AG09309 (cell line): ENCODE measurements around the gene LRMDA.

Source experiments
- DNase-seq: peaks from one replicate; pipeline ENCODE4 v3.0.0-alpha.2; 2010; ENCODE audit warnings: low read depth
- H3K4me3 ChIP-seq: 2 replicates; pipeline ENCODE4 v1.5.1; 2011; ENCODE audit warnings: mild to moderate bottlenecking, low read depth, low read length, moderate library complexity; ENCODE audit not compliant: control insufficient read depth
- CTCF ChIP-seq: IDR thresholded peaks from 2 replicates; pipeline ENCODE4 v1.5.1; 2011; ENCODE audit warnings: mild to moderate bottlenecking, low read depth, low read length, inconsistent platforms; ENCODE audit not compliant: insufficient read depth, control insufficient read depth; ENCODE audit errors: missing control alignments

The LRMDA gene

GRCh38 chr10:76433161-76434005, 1002.0 kb downstream of the LRMDA start:
- TF ChIP-seq CTCF = no peak
- no peak for DNase-seq
- H3K4me3 ChIP-seq = no peak overlapping the region

- DNase-seq = no peak
- no peak for TF ChIP-seq CTCF
- no peak overlapping the region for H3K4me3 ChIP-seq
These were observed 1003.7 kb downstream of the LRMDA start for GRCh38 chr10:76435157-76435556.

GRCh38 chr10:76436401-76436811, 1005.0 kb downstream of the LRMDA start:
- no peak for TF ChIP-seq CTCF
- no peak overlapping the region for H3K4me3 ChIP-seq
- no peak for DNase-seq

- TF ChIP-seq CTCF = no peak
- DNase-seq = no peak
These were observed 1005.6 kb downstream of the LRMDA start for GRCh38 chr10:76436981-76437380.

GRCh38 chr10:76440426-76440825, 1009.0 kb downstream of the LRMDA start:
- no peak for TF ChIP-seq CTCF
- DNase-seq = no peak
- no peak overlapping the region for H3K4me3 ChIP-seq

More at GRCh38 chr10:76436981-76437380, 1005.6 kb downstream of the LRMDA start:
- no peak overlapping the region for H3K4me3 ChIP-seq

DNA sequence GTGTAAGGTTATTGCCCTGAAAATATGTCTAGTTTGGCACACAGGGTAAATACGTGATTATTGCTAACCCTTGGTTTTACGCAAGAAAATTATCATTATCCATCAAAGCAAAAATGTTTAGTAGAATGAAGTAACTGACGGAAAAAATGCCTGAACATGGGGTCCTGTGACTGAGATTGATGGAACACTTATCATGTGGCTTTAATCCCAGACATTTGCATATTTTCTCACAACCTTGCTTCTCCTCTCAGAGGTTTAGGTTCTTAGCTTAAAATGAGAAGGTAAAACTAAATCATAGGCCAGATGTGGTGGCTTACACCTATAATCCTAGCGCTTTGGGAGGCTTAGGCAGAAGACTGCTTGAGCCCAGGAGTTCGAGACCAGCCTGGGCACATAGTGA, 1010.7 kb downstream of the LRMDA start:
- H3K4me3 ChIP-seq = no peak overlapping the region
- TF ChIP-seq CTCF = no peak

More for the DNA sequence above, 1010.7 kb downstream of the LRMDA start:
- DNase-seq = no peak
